CD4-positive, alpha-beta memory T cell (primary cell): ENCODE data around the gene MLH3. TPM values are rescaled to one million over a fixed set of nuclear protein-coding genes. Genes with fewer than 3 reads are reported as not detected.

Source experiments
- CTCF ChIA-PET: fragments of 350-600 bp; sonication (Branson Sonifier 250); formaldehyde crosslinking; loops from one replicate; lab custom pipeline; 2021; ENCODE audit warnings: inconsistent platforms; ENCODE audit not compliant: partially characterized antibody; lab: Charles Lee
- POLR2A ChIA-PET: fragments of 350-600 bp; sonication (Branson Sonifier 250); formaldehyde crosslinking; loops from one replicate; lab custom pipeline; 2021; ENCODE audit not compliant: partially characterized antibody; lab: Charles Lee
- DNase-seq, 5 donors: peaks; one replicate each; pipeline versions ENCODE4 v3.0.0 to v3.0.0-alpha.2; 2020 to 2022; ENCODE audit warnings: mixed read lengths in 1 of 5
- H3K27ac ChIP-seq: one replicate; pipeline ENCODE4 v1.7.0; 2013; ENCODE audit warnings: low read depth, low read length
- H3K27me3 ChIP-seq: 2 replicates; pipeline ENCODE4 v1.7.0; 2013; ENCODE audit warnings: mild to moderate bottlenecking, low read length, moderate library complexity; ENCODE audit not compliant: insufficient read depth
- H3K36me3 ChIP-seq: 2 replicates; pipeline ENCODE4 v1.7.0; 2013; ENCODE audit warnings: mild to moderate bottlenecking, low read length, moderate library complexity; ENCODE audit not compliant: insufficient read depth
- H3K4me1 ChIP-seq: 2 replicates; pipeline ENCODE4 v1.7.0; 2013; ENCODE audit warnings: mild to moderate bottlenecking, low read length, moderate library complexity; ENCODE audit not compliant: insufficient read depth
- H3K4me3 ChIP-seq, 2 donors: one replicate each; pipeline ENCODE4 v1.7.0; 2013; ENCODE audit warnings: low read length in 2 of 2, mild to moderate bottlenecking in 1 of 2
- H3K9me3 ChIP-seq, 2 donors: one replicate each; pipeline ENCODE4 v1.7.0; 2013; ENCODE audit warnings: low read length in 2 of 2, control low read depth in 1 of 2; ENCODE audit not compliant: control insufficient read depth in 1 of 2
- H3K27ac Mint-ChIP-seq, 7 donors: one replicate each; pipeline ENCODE4 v1.8.0; 2020 to 2021; ENCODE audit warnings: mixed read lengths in 7 of 7, mild to moderate bottlenecking in 6 of 7, inconsistent platforms in 3 of 7, moderate library complexity in 3 of 7
- H3K27me3 Mint-ChIP-seq, 2 donors: one replicate each; pipeline ENCODE4 v1.8.0; 2020 to 2021; ENCODE audit warnings: mixed read lengths in 2 of 2
- H3K36me3 Mint-ChIP-seq, 2 donors: one replicate each; pipeline ENCODE4 v1.8.0; 2020 to 2021; ENCODE audit warnings: mixed read lengths in 2 of 2, inconsistent platforms in 1 of 2, mild to moderate bottlenecking in 1 of 2
- H3K4me1 Mint-ChIP-seq, 4 donors: one replicate each; pipeline ENCODE4 v1.8.0; 2020 to 2021; ENCODE audit warnings: mixed read lengths in 4 of 4, mild to moderate bottlenecking in 1 of 4
- H3K4me3 Mint-ChIP-seq, 8 donors: one replicate each; pipeline ENCODE4 v1.8.0; 2020 to 2021; ENCODE audit warnings: mixed read lengths in 8 of 8, mild to moderate bottlenecking in 7 of 8, moderate library complexity in 6 of 8, inconsistent platforms in 3 of 8
- H3K9me3 Mint-ChIP-seq, 8 donors: one replicate each; pipeline ENCODE4 v1.8.0; 2020 to 2021; ENCODE audit warnings: mixed read lengths in 8 of 8, mild to moderate bottlenecking in 5 of 8, inconsistent platforms in 3 of 8, moderate library complexity in 1 of 8
- intact Hi-C: fragments of 100-400 bp; cut with micrococcal nuclease; formaldehyde crosslinking; loops from one replicate; pipeline ENCODE4 v1.15.1; 2023
- polyA plus RNA-seq, 2 donors: library from polyadenylated mRNA; unstranded; fragments of 300-500 nt; fragmentation: Illumina TruSeq; gene quantifications; one replicate each; pipeline ENCODE4 v1.2.3, GENCODE V29; 2021
- total RNA-seq, 2 experiments: library from RNA; stranded (reverse); gene quantifications; one replicate each; pipeline ENCODE4 v1.2.3, GENCODE V29; 2021

MLH3 gene
- total and polyA plus RNA-seq, 4 experiments from 2014 or later, result 3.9 to 26.8 (median 18.8) TPM

DNA sequence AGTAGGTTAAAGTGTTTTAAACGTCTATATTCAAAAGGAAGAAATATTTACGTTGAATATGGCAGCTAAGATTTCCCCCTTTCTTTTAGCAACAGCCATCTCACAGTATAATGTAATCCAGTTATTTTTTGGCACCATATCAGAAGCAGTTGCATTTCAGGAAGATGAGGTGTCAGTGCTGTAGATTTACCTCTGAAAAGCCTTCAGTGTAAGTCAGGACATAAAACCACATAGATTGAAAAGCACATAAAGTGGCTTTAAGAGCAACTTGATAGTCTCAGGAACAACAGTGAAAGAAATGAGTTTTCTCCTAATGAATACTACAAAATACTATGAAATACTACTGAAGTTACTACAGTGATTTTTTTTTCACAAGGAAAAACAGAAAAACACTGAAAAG, 6.9 kb downstream of the MLH3 start:
- Histone ChIP-seq H3K36me3 (peaks cover 4% of the 10 kb centered on the region), H3K9me3 (no peaks in the 10 kb centered on the region), H3K27ac (no peak overlapping the region), H3K27me3 (no peaks in the 10 kb centered on the region), H3K4me1 (peaks cover 10% of the 10 kb centered on the region), H3K4me3 (no peak overlapping the region)
- peaks cover 18 to 35% (median 24%) of the 10 kb centered on the region in 4 donors for H3K4me1 Mint-ChIP-seq
- no peak for DNase-seq
- H3K9me3 Mint-ChIP-seq, result no peaks in the 10 kb centered on the region
- ChIA-PET POLR2A (no interaction called here), CTCF (no interaction called here)
- no peaks in the 10 kb centered on the region for H3K27me3 Mint-ChIP-seq
- H3K27ac Mint-ChIP-seq, result no peak overlapping the region
- H3K36me3 Mint-ChIP-seq, result peaks cover 5 to 16% of the 10 kb centered on the region in 2 donors
- no peak overlapping the region for H3K4me3 Mint-ChIP-seq
- intact Hi-C loops, result no loop called here

GRCh38 chr14:75042035-75042434, 9.2 kb downstream of the MLH3 start:
- Histone ChIP-seq H3K4me1 (peaks cover 7% of the 10 kb centered on the region), H3K36me3 (peaks cover 4% of the 10 kb centered on the region), H3K9me3 (no peaks in the 10 kb centered on the region), H3K27ac (no peak overlapping the region), H3K27me3 (no peaks in the 10 kb centered on the region), H3K4me3 (no peak overlapping the region)
- H3K4me3 Mint-ChIP-seq, result no peak overlapping the region
- H3K36me3 Mint-ChIP-seq, result peaks cover 7 to 21% of the 10 kb centered on the region in 2 donors
- H3K9me3 Mint-ChIP-seq, result no peaks in the 10 kb centered on the region
- peaks cover 17 to 28% (median 20%) of the 10 kb centered on the region in 4 donors for H3K4me1 Mint-ChIP-seq
- intact Hi-C loops, result no loop called here
- ChIA-PET CTCF (interaction anchor here (0.6 to 0.9 kb wide), 2 partner anchors 19 to 133 kb away, joined by 3 to 4 read pairs; no protein-coding TSS in a partner anchor), POLR2A (no interaction called here)
- no peak overlapping the region for H3K27ac Mint-ChIP-seq
- no peaks in the 10 kb centered on the region for H3K27me3 Mint-ChIP-seq
- DNase-seq, result no peak

DNA sequence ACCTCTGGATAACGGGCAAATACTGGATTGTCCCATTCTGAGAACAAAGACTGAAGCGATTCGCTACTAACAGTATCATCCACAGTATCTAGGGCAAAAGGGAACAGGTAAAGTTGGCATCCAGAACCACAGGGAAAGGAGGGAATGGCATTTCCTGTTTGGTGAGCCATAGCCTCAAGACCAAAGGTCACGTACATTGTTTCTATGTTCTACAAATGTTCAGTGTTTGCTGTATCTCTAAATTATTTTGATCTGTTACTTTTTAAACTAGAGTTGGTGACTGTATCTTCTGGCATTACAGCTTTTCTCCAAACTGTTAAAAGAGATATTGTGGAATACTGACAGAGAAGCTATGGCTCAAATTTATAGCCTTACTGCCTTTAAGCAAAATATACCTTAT, 9.7 kb downstream of the MLH3 start:
- intact Hi-C loops, result no loop called here
- CTCF ChIA-PET, result interaction anchor here (0.6 to 1.3 kb wide), 3 partner anchors 18 to 133 kb away, joined by 3 to 4 read pairs (median 4); no protein-coding TSS in a partner anchor
- H3K4me3 ChIP-seq, result no peak overlapping the region
- no peaks in the 10 kb centered on the region for H3K9me3 Mint-ChIP-seq
- peaks cover 7% of the 10 kb centered on the region for H3K4me1 ChIP-seq
- H3K36me3 ChIP-seq, result peaks cover 4% of the 10 kb centered on the region
- no peaks in the 10 kb centered on the region for H3K27me3 ChIP-seq
- no peak overlapping the region for H3K27ac Mint-ChIP-seq
- no peak overlapping the region for H3K27ac ChIP-seq
- POLR2A ChIA-PET, result no interaction called here
- H3K36me3 Mint-ChIP-seq, result peaks cover 11 to 24% of the 10 kb centered on the region in 2 donors
- no peaks in the 10 kb centered on the region for H3K9me3 ChIP-seq
- DNase-seq, result no peak
- H3K4me3 Mint-ChIP-seq, result no peak overlapping the region
- no peaks in the 10 kb centered on the region for H3K27me3 Mint-ChIP-seq
- peaks cover 18 to 24% (median 19%) of the 10 kb centered on the region in 4 donors for H3K4me1 Mint-ChIP-seq

- Mint-ChIP-seq H3K27me3 (no peaks in the 10 kb centered on the region), H3K9me3 (no peaks in the 10 kb centered on the region), H3K4me1 (peaks cover 13 to 18% (median 16%) of the 10 kb centered on the region in 4 donors), H3K27ac (no peak overlapping the region), H3K36me3 (peaks cover 15 to 22% of the 10 kb centered on the region in 2 donors), H3K4me3 (no peak overlapping the region)
- Histone ChIP-seq H3K9me3 (no peaks in the 10 kb centered on the region), H3K4me1 (peaks cover 7% of the 10 kb centered on the region), H3K27ac (no peak overlapping the region), H3K27me3 (no peaks in the 10 kb centered on the region), H3K36me3 (peaks cover 4% of the 10 kb centered on the region), H3K4me3 (no peak overlapping the region)
- DNase-seq, result no peak
- ChIA-PET CTCF (interaction anchor here (1.3 kb wide), 1 partner anchor 47 kb away, joined by 4 read pairs; no protein-coding TSS in a partner anchor), POLR2A (no interaction called here)
- intact Hi-C loops, result no loop called here
Observed at GRCh38 chr14:75040959-75041358, 10.3 kb downstream of the MLH3 start.

DNA sequence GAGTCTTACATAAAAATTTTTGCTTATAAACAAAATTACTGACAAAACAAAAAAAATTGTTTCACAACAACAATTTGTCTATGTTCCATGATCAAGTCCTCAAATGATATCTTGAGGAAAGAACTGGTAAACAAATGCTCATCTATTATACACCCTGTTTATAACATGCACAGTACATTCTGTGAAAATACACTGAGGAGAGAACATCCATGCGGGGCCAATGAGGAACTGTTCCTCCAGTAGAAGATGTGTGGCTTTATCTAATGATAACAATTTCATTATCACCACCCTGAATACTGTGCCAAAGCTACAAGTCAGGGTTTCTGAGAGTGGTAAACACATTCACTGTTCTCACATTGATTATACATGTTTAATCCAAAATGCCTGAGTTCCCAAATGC, 10.8 kb downstream of the MLH3 start:
- Mint-ChIP-seq H3K36me3 (peaks cover 19 to 27% of the 10 kb centered on the region in 2 donors), H3K27ac (no peak overlapping the region), H3K4me3 (no peak overlapping the region), H3K9me3 (no peaks in the 10 kb centered on the region), H3K4me1 (peaks cover 9 to 15% (median 12%) of the 10 kb centered on the region in 4 donors), H3K27me3 (no peaks in the 10 kb centered on the region)
- Histone ChIP-seq H3K36me3 (peaks cover 4% of the 10 kb centered on the region), H3K27ac (no peak overlapping the region), H3K27me3 (no peaks in the 10 kb centered on the region), H3K9me3 (no peaks in the 10 kb centered on the region), H3K4me3 (no peak overlapping the region), H3K4me1 (peaks cover 4% of the 10 kb centered on the region)
- no peak for DNase-seq
- CTCF ChIA-PET, result interaction anchor here (1.3 kb wide), 1 partner anchor 48 kb away, joined by 4 read pairs; no protein-coding TSS in a partner anchor
- POLR2A ChIA-PET, result no interaction called here
- intact Hi-C loops, result no loop called here

GRCh38 chr14:75032939-75033338, 18.3 kb downstream of the MLH3 start:
- Histone ChIP-seq H3K4me3 (no peak overlapping the region), H3K9me3 (no peaks in the 10 kb centered on the region), H3K4me1 (no peaks in the 10 kb centered on the region), H3K36me3 (no peaks in the 10 kb centered on the region), H3K27ac (no peak overlapping the region), H3K27me3 (no peaks in the 10 kb centered on the region)
- DNase-seq, result no peak
- CTCF ChIA-PET, result no interaction called here
- H3K27me3 Mint-ChIP-seq, result no peaks in the 10 kb centered on the region
- peaks cover 0 to 5% (median 2%) of the 10 kb centered on the region in 4 donors for H3K4me1 Mint-ChIP-seq
- intact Hi-C loops, result no loop called here
- no peak overlapping the region for H3K27ac Mint-ChIP-seq
- no peaks in the 10 kb centered on the region for H3K9me3 Mint-ChIP-seq
- no peak overlapping the region for H3K4me3 Mint-ChIP-seq
- H3K36me3 Mint-ChIP-seq, result peaks cover 45 to 52% of the 10 kb centered on the region in 2 donors
- POLR2A ChIA-PET, result no interaction called here

DNA sequence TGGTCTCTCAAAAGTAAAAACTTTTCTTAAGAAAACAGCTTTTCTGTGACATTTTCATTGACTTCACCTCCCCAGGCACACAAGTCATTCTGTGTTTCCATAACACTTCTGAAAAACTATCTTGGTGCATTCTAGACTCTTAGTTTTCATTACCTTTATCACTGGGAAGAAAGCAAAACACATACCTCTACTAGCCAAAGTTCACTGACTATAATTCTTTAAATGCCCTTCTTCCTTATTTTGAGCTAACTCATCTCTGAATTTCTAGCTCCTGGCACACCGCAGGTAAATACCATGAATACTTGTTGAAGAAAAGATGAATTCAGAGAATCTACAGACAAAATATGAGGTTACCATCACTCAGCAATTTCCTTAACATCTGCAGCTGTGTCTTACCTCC, 21.1 kb downstream of the MLH3 start:
- H3K36me3 ChIP-seq, result peaks cover 2% of the 10 kb centered on the region
- DNase-seq, result no peak
- no peak overlapping the region for H3K4me3 Mint-ChIP-seq
- H3K27me3 ChIP-seq, result no peaks in the 10 kb centered on the region
- no peaks in the 10 kb centered on the region for H3K27me3 Mint-ChIP-seq
- POLR2A ChIA-PET, result no interaction called here
- H3K9me3 ChIP-seq, result no peaks in the 10 kb centered on the region
- no peak overlapping the region for H3K27ac Mint-ChIP-seq
- no peaks in the 10 kb centered on the region for H3K9me3 Mint-ChIP-seq
- CTCF ChIA-PET, result no interaction called here
- H3K4me1 Mint-ChIP-seq, result peaks cover 0 to 3% (median 0%) of the 10 kb centered on the region in 4 donors
- peaks cover 34 to 35% of the 10 kb centered on the region in 2 donors for H3K36me3 Mint-ChIP-seq
- no peak overlapping the region for H3K4me3 ChIP-seq
- H3K27ac ChIP-seq, result no peak overlapping the region
- intact Hi-C loops, result no loop called here
- no peaks in the 10 kb centered on the region for H3K4me1 ChIP-seq
